ENCODE measurements around the gene RPTOR. TPM values are rescaled to one million over a fixed set of nuclear protein-coding genes. Genes with fewer than 3 reads are reported as not detected.

RPTOR gene
- total RNA-seq, 1 experiment from 2014 or later = 66.7 TPM

DNA sequence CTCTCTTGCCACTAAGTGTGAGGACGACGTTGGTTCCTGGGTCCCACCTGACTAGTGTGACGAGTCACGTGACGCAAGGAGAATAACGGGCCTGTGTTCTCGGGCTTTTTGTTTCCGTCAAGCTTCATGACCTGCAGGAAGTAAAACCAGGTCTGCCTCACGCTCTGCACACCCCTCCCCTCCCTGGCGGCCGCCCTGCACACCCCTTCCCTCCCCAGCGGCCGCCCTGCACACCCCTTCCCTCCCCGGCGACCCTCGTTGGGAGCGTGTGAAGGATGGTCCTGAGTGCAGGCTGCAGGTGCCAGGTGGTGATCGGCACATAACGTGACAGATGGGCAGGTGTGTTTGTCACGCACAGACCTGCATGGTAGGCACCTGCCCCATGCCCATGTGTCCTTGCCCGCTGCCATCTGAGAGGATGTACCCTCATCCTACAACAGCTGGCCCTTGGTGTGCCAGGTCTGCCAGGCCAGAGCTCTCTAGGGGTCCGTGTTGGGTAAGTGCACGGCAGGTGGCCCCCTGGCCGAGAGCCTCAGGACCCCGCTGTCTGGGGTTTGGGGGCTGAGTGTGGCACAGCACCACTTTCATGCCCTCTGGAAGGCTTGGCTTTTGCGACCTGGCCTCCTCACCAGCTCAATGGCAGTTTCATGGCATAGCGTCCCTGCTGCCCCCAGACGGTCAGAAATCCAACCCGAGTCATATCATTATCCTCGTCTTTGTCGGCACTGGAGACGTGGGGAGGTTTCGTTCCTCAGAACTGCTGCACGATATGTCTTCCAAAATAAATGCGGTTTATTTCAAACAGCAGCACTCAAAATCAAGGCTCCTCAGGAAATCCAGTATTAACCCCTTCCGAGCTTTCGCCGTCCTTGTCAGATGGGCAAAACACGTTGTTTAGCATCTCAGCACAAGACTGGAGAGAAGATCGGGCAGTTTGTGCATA is 255.2 kb downstream of the RPTOR start:
- CTCF ChIA-PET = interaction anchor here (0.5 kb wide), 1 partner anchor 44 kb away, joined by 6 read pairs; no protein-coding TSS in a partner anchor
- H3K4me3 Mint-ChIP-seq (ENCODE audit: unreplicated experiment) = no peak overlapping the region
- POLR2A ChIA-PET = no interaction called here

DNA sequence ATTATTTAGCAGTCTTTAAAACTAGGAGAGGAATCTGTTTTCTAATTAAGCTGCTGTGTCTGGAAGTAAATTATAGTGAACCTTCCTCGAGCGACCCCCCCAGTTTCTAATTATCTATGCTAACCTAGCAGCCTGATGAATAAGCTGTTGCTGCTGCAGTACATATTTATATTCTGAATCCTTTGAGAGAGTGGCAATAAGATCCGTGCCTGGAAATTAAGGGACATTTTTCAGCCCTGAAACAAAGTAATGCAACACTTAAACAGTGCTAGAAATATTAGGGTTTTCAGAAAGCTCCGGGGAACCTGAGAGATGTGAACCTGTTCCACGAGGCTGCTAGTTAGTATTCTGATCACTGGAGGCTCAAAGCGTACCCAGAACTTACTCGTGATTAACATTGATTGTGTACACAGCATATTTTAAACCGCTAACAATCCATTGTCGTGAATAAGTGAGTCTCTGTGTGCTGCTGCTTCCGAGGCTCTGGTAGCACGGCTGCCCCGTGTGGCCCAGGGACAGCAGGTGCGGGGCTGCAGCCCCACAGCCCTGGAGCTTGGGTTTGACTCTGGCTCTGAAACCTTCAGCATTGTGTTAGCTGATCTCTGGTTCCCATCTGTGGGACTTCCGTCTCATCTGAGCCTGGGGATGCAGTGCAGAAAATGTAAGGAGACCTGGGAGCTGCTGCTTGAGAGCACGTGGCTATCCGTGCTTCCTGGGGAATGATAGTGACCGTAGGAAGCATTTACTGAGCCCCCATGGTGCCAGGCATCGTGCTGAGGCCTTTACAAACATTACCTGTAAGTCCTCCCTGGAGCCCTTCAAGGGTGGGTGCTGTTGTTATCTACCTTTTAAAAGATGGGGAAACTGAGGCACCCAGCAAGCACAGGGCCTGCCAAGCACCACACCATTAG is 256.1 kb downstream of the RPTOR start:
- Mint-ChIP-seq H3K4me3 (ENCODE audit: unreplicated experiment) (no peak overlapping the region), H3K36me3 (ENCODE audit: insufficient read depth, unreplicated experiment) (peaks cover 35% of the 10 kb centered on the region), H3K4me1 (ENCODE audit: low read depth, unreplicated experiment) (no peaks in the 10 kb centered on the region), H3K9me3 (ENCODE audit: unreplicated experiment) (no peaks in the 10 kb centered on the region), H3K27ac (ENCODE audit: unreplicated experiment) (no peak overlapping the region), H3K27me3 (ENCODE audit: insufficient read depth, unreplicated experiment) (no peaks in the 10 kb centered on the region)
- DNase-seq = peak in 1 of 2 experiments; percentile 12
- CTCF ChIA-PET = no interaction called here
- POLR2A ChIA-PET = no interaction called here
- H3K9me3 ChIP-seq = no peaks in the 10 kb centered on the region
- H3K27me3 ChIP-seq (replicated peaks; ENCODE audit: control insufficient read depth, insufficient read depth, low read length) = no peaks in the 10 kb centered on the region
- no TSS peak for BruUV-seq (replicated peaks)
- no peaks in the 10 kb centered on the region for H3K4me1 ChIP-seq
- H3K4me3 ChIP-seq (ENCODE audit: low read depth, low read length) = no peak overlapping the region
- intact Hi-C loops (cut with micrococcal nuclease; ENCODE audit: unreplicated experiment) = no loop called here
- TF ChIP-seq, protein P1, sequence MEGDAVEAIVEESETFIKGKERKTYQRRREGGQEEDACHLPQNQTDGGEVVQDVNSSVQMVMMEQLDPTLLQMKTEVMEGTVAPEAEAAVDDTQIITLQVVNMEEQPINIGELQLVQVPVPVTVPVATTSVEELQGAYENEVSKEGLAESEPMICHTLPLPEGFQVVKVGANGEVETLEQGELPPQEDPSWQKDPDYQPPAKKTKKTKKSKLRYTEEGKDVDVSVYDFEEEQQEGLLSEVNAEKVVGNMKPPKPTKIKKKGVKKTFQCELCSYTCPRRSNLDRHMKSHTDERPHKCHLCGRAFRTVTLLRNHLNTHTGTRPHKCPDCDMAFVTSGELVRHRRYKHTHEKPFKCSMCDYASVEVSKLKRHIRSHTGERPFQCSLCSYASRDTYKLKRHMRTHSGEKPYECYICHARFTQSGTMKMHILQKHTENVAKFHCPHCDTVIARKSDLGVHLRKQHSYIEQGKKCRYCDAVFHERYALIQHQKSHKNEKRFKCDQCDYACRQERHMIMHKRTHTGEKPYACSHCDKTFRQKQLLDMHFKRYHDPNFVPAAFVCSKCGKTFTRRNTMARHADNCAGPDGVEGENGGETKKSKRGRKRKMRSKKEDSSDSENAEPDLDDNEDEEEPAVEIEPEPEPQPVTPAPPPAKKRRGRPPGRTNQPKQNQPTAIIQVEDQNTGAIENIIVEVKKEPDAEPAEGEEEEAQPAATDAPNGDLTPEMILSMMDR (IDR thresholded peaks at IDR 0.05; ENCODE audit: insufficient read depth in 1 of 2, low read depth in 1 of 2, low read length in 1 of 2, severe bottlenecking in 1 of 2, unreplicated experiment in 1 of 2) = no peak
- H3K36me3 ChIP-seq (ENCODE audit: control insufficient read depth, insufficient read depth, low read length) = peaks cover 1% of the 10 kb centered on the region

More for the DNA sequence above, 255.2 kb downstream of the RPTOR start:
- Mint-ChIP-seq H3K27ac (ENCODE audit: unreplicated experiment) (no peak overlapping the region), H3K27me3 (ENCODE audit: insufficient read depth, unreplicated experiment) (no peaks in the 10 kb centered on the region), H3K36me3 (ENCODE audit: insufficient read depth, unreplicated experiment) (peaks cover 42% of the 10 kb centered on the region), H3K4me1 (ENCODE audit: low read depth, unreplicated experiment) (no peaks in the 10 kb centered on the region), H3K9me3 (ENCODE audit: unreplicated experiment) (no peaks in the 10 kb centered on the region)
- intact Hi-C loops (cut with micrococcal nuclease; ENCODE audit: unreplicated experiment) = no loop called here
- Histone ChIP-seq H3K9me3 (no peaks in the 10 kb centered on the region), H3K4me3 (ENCODE audit: low read depth, low read length) (no peak overlapping the region), H3K36me3 (ENCODE audit: control insufficient read depth, insufficient read depth, low read length) (peaks cover 1% of the 10 kb centered on the region; the same call in 1 of the 2 replicates), H3K4me1 (no peaks in the 10 kb centered on the region), H3K27me3 (replicated peaks; ENCODE audit: control insufficient read depth, insufficient read depth, low read length) (no peaks in the 10 kb centered on the region)
- TF ChIP-seq, protein P1 (IDR thresholded peaks at IDR 0.05; ENCODE audit: insufficient read depth in 1 of 2, low read depth in 1 of 2, low read length in 1 of 2, severe bottlenecking in 1 of 2, unreplicated experiment in 1 of 2) = no peak
- no TSS peak for BruUV-seq (replicated peaks)
- DNase-seq = peak in 1 of 2 experiments; percentile 22
